NCI-H510A (cell line): ENCODE data around the gene POLQ.
"Not testable (repeated sequence)": the region's sequence is repeated elsewhere in the genome, so short reads cannot be mapped to it uniquely, and the experiment has no call there.

Experiments used
- DNase-seq: peaks from one replicate; lab custom pipeline; 2025; lab: John Stamatoyannopoulos, UW

Gene POLQ

DNA sequence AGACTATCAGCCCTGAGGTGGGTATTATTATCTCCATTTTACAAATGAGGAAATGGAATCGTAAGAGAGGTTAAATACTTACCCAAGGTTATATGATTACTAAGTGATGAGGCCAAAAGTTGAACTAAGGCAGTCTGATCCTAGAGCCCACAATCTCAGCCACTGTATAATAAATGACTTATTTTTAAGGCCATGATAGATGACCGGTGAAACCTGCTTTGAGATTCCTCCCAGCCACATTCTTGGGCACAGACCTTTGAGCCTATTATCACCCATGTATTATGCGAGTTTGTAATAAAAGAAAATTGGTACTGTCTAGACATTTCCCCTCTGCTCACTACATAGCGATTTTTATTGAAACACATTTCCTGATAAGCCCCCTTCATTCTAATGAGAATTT is 37.4 kb downstream of the POLQ start:
- no peak for DNase-seq

GRCh38 chr3:121505256-121505655 is 40.5 kb downstream of the POLQ start:
- no peak for DNase-seq

GRCh38 chr3:121504618-121505017 is 41.2 kb downstream of the POLQ start:
- no peak for DNase-seq

GRCh38 chr3:121496786-121497185 is 49.0 kb downstream of the POLQ start:
- DNase-seq: no peak

DNA sequence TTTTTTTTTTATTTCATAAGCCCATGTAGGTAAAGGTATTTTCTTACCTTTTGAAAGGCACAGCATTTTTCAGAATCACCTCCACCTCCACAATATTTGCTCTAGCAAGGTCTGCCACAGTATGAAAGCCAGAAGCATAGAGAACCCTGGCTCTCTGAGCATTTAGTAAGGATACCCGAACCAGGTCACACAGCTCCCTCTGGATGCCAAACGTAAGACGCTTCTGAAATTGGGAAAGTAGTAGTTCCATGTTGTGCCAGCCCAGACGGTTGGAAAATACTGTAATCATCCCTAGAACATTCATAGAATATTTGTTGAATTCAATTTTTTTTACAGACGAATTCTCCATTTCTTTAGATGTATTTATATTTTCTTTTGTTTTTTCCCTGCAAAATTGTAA is 52.4 kb downstream of the POLQ start:
- no peak for DNase-seq

DNA sequence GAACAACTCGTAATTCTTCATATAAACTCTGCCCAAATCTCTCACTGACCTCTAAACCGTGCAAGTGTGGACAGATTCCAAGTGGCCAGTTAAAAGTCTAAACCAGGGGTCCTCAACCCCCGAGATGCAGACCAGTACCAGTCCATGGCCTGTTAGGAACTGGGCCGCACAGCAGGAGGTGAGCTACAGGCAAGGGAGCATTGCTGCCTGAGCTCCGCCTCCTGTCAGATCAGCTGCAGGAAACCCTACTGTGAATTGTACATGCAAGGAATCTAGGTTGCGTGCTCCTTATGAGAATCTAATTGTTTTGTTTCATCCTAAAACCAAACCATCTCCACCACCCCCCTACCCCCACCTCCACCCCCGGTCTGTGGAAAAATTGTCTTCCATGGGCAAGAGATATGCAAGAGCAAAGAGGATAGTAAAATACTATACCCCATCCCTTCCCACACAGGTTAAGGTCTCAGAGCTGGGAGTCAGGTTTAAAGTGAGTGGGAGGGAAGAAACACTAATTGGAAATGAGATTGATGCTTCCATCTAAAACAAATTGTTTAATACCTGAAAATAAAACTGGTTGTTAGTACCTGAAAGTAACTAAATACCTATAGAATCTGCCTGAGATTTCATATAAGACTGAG is 54.0 kb downstream of the POLQ start:
- DNase-seq: no peak

GRCh38 chr3:121490161-121490560 is 55.6 kb downstream of the POLQ start:
- no peak for DNase-seq

- DNase-seq: no peak
Observed at GRCh38 chr3:121488628-121489027, 57.2 kb downstream of the POLQ start.

GRCh38 chr3:121483290-121483689 is 62.5 kb downstream of the POLQ start:
- no peak for DNase-seq

DNA sequence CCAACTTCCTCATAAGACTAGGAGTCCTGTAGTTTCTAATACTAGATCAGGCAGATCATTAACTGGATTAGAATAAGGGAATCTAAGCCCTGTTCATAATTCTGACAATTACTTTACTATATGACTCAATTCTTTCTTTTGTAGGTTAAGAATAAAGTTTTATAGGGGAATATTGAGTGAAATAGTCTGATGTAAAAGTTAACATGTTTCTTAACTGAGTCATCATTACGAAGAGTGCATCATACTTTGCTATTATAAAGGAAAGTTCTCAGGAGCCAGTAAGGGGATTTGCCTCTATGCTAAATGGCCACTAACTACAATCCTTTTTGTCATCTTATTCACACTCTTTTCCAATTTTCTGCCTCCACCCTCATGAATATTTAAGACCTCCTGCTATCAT is 63.1 kb downstream of the POLQ start:
- DNase-seq: no peak

GRCh38 chr3:121481106-121481880 is 64.5 kb downstream of the POLQ start:
- no peak for DNase-seq

GRCh38 chr3:121477589-121477988 is 68.2 kb downstream of the POLQ start:
- DNase-seq: no peak

GRCh38 chr3:121473001-121473400 is 72.8 kb downstream of the POLQ start:
- no peak for DNase-seq

DNA sequence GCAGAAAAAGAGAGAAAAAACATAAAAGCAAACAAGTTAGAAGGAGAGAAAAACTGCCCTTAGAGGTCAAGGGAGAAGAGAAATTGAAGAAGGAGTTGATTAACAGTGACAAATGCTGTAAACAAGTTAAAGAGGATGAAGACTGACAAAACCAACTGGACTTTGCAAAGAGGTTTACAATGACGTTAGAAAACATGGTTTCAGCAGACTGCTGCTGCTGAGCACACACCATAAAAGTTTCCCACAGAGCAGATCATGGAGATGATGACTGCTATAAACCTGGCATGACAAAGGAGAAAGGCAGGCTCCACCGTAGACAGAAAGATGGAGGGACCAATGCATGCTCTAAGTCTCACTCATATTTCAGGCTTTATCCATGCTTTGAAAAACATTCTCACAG is 78.7 kb downstream of the POLQ start:
- no peak for DNase-seq

DNA sequence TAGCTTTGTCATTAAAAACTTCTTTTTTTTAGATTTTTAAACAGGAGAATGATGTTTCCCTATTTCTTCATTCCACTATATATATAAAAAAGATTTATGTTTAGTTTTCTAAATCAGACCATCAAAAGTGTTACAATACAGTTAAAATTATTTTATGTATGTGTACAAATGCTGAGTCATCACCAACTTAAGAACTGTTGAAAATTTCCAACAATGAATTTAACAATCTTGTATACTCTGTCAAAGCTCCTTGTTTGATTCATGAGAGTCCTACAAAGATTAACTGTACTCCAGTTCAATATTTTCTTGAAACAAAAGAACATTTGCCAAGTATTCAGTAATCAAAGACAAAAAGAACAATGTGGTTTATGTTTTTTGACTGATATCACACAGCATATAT is 82.0 kb downstream of the POLQ start:
- no peak for DNase-seq

- DNase-seq: no peak
Observed at GRCh38 chr3:121462565-121462964, 83.2 kb downstream of the POLQ start.

- not testable (repeated sequence) for DNase-seq
Observed at GRCh38 chr3:121451752-121452151, 94.0 kb downstream of the POLQ start.

DNA sequence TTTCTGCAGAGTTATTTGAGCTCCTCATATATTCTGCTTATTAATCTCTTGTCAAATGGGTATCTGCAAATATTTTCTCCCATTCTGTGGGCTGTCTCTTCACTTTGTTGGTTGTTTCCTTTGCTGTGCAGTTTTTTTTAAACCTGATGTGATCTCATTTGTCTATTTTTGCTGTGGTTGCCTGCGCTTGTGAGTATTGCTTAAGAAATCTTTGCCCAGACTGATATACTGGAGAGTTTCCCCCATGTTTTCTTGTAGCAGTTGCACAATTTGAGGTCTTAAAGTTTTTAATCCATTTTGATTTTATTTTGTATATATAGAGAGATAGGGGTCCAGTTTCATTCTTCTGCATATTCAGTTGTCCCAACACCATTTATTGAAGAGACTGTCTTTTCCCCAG is 102.3 kb downstream of the POLQ start:
- DNase-seq: no peak

DNA sequence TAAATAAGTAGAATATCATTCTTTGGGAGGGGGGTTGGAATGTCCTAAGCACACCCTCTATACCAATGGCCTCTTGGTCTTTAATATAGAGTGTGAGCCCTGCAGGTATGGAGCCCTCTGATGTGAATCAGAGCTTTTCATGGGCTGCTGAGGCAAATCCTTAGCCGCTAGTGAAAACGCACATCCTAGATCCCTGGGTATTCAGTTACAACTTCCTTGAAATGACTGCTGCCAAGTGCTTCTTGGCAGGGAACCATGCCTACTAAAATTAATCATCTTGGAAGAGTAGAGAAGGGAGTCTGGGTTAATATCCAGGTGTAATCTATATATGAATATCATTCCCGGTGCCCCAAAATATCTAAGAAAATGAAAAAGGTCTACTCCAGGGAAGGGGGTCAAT is 109.1 kb downstream of the POLQ start:
- no peak for DNase-seq

- no peak for DNase-seq
Observed at GRCh38 chr3:121436074-121436473, 109.7 kb downstream of the POLQ start.

GRCh38 chr3:121431726-121432517 is 113.9 kb downstream of the POLQ start:
- no peak for DNase-seq

GRCh38 chr3:121430664-121431215 is 115.0 kb downstream of the POLQ start:
- no peak for DNase-seq

DNA sequence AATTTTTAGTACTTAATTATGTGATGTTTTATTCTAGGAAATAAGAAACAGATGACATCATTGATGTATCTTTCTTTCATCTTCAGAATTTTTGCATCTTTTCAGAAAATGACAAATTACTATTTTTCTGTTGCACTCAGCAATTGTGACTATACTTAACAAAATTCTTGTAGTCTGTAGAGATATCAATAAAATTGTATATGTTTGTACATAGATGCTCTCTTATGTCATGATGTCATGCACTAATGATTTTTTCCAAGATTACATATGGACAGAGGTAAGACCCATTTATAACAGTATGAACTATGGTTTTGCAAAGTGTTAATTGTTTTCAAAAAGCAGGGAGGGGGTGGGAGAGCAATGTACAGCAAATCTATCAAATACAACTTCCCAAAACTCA is 121.2 kb downstream of the POLQ start:
- no peak for DNase-seq
